ENCODE results near the gene PTH2R. TPM values are rescaled to one million over a fixed set of nuclear protein-coding genes. Genes with fewer than 3 reads are reported as not detected.

The PTH2R gene
- total and polyA plus RNA-seq, 2 experiments from 2014 or later = 0.18 to 0.38 TPM

DNA sequence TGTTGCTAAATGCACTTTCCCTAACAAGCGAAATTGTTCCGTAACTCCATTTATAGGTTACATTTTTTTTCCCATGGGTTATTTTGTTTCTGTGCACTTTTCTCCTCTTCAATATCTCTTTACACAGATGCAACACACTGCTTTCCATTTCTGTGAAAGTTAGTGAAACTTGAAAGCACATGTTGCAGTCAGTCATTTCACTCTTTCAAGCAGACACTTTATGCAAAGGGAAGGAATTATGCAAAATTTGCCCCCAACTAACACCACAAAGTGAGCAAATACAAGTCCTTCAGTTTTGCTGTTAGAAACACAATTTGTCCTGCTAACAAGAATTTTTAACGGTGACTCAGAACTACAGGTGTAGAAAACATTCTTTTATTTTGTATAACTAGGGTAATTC lies 124.8 kb downstream of the PTH2R start:
- H3K4me3 Mint-ChIP-seq = no peak overlapping the region
- no peak overlapping the region for H2AFZ ChIP-seq
- no peak overlapping the region for H3K27ac ChIP-seq (ENCODE audit: low read depth)
- H3K4me1 Mint-ChIP-seq = no peaks in the 10 kb centered on the region
- no peak for ATAC-seq
- H3K36me3 Mint-ChIP-seq (ENCODE audit: low read depth) = peaks cover 9% of the 10 kb centered on the region; the same call in 2 of the 3 replicates
- DNase-seq (ENCODE audit: low spot score) = no peak
- H3K27me3 ChIP-seq (ENCODE audit: insufficient read depth) = no peaks in the 10 kb centered on the region
- H3K27me3 Mint-ChIP-seq (ENCODE audit: insufficient read depth, low read depth, poor library complexity) = no peaks in the 10 kb centered on the region
- H3K36me3 ChIP-seq (ENCODE audit: insufficient read depth) = no peaks in the 10 kb centered on the region
- H3F3A ChIP-seq (replicated peaks; ENCODE audit: low read depth) = no peaks in the 10 kb centered on the region
- no peaks in the 10 kb centered on the region for H4K20me1 ChIP-seq (replicated peaks; ENCODE audit: insufficient read depth)
- no peaks in the 10 kb centered on the region for H3K79me2 ChIP-seq (replicated peaks; ENCODE audit: insufficient read depth)
- H3K9me2 ChIP-seq (ENCODE audit: insufficient read depth) = no peaks in the 10 kb centered on the region
- peak overlapping the region; percentile 85 for H3K27ac Mint-ChIP-seq
- H3K4me1 ChIP-seq (ENCODE audit: insufficient read depth) = no peaks in the 10 kb centered on the region
- peaks cover 20% of the 10 kb centered on the region for H3K9me3 Mint-ChIP-seq
- no peak overlapping the region for H3K4me2 ChIP-seq
- TF ChIP-seq POLR2AphosphoS5 (IDR thresholded peaks at IDR 0.05; ENCODE audit: low read depth) (no peak), EZH2phosphoT487 (IDR thresholded peaks at IDR 0.05; ENCODE audit: unreplicated experiment) (no peak), JUNB (IDR thresholded peaks at IDR 0.05; ENCODE audit: unreplicated experiment) (no peak), STAT1 (IDR thresholded peaks at IDR 0.05; ENCODE audit: unreplicated experiment) (no peak), ZNF331 (CRISPR knock-in tag; IDR thresholded peaks at IDR 0.05; ENCODE audit: low read depth) (no peak), EZH2 (IDR thresholded peaks at IDR 0.05; ENCODE audit: low read depth, unreplicated experiment) (no peak), CREB1 (CRISPR knock-in tag; IDR thresholded peaks at IDR 0.05; ENCODE audit: low read depth) (no peak), ZNF114 (CRISPR knock-in tag; IDR thresholded peaks at IDR 0.05) (no peak), NANOG (IDR thresholded peaks at IDR 0.05; ENCODE audit: borderline replicate concordance) (no peak)
- TF ChIP-seq, protein P1, sequence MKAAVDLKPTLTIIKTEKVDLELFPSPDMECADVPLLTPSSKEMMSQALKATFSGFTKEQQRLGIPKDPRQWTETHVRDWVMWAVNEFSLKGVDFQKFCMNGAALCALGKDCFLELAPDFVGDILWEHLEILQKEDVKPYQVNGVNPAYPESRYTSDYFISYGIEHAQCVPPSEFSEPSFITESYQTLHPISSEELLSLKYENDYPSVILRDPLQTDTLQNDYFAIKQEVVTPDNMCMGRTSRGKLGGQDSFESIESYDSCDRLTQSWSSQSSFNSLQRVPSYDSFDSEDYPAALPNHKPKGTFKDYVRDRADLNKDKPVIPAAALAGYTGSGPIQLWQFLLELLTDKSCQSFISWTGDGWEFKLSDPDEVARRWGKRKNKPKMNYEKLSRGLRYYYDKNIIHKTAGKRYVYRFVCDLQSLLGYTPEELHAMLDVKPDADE (IDR thresholded peaks at IDR 0.05) = no peak
- TF ChIP-seq, protein P2, sequence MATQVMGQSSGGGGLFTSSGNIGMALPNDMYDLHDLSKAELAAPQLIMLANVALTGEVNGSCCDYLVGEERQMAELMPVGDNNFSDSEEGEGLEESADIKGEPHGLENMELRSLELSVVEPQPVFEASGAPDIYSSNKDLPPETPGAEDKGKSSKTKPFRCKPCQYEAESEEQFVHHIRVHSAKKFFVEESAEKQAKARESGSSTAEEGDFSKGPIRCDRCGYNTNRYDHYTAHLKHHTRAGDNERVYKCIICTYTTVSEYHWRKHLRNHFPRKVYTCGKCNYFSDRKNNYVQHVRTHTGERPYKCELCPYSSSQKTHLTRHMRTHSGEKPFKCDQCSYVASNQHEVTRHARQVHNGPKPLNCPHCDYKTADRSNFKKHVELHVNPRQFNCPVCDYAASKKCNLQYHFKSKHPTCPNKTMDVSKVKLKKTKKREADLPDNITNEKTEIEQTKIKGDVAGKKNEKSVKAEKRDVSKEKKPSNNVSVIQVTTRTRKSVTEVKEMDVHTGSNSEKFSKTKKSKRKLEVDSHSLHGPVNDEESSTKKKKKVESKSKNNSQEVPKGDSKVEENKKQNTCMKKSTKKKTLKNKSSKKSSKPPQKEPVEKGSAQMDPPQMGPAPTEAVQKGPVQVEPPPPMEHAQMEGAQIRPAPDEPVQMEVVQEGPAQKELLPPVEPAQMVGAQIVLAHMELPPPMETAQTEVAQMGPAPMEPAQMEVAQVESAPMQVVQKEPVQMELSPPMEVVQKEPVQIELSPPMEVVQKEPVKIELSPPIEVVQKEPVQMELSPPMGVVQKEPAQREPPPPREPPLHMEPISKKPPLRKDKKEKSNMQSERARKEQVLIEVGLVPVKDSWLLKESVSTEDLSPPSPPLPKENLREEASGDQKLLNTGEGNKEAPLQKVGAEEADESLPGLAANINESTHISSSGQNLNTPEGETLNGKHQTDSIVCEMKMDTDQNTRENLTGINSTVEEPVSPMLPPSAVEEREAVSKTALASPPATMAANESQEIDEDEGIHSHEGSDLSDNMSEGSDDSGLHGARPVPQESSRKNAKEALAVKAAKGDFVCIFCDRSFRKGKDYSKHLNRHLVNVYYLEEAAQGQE (IDR thresholded peaks at IDR 0.05; ENCODE audit: unreplicated experiment) = no peak
- TF ChIP-seq, protein P3, sequence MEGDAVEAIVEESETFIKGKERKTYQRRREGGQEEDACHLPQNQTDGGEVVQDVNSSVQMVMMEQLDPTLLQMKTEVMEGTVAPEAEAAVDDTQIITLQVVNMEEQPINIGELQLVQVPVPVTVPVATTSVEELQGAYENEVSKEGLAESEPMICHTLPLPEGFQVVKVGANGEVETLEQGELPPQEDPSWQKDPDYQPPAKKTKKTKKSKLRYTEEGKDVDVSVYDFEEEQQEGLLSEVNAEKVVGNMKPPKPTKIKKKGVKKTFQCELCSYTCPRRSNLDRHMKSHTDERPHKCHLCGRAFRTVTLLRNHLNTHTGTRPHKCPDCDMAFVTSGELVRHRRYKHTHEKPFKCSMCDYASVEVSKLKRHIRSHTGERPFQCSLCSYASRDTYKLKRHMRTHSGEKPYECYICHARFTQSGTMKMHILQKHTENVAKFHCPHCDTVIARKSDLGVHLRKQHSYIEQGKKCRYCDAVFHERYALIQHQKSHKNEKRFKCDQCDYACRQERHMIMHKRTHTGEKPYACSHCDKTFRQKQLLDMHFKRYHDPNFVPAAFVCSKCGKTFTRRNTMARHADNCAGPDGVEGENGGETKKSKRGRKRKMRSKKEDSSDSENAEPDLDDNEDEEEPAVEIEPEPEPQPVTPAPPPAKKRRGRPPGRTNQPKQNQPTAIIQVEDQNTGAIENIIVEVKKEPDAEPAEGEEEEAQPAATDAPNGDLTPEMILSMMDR (conservative IDR thresholded peaks at IDR 0.05; ENCODE audit: low read depth in 2 of 2) = no peak
- TF ChIP-seq, protein P4, sequence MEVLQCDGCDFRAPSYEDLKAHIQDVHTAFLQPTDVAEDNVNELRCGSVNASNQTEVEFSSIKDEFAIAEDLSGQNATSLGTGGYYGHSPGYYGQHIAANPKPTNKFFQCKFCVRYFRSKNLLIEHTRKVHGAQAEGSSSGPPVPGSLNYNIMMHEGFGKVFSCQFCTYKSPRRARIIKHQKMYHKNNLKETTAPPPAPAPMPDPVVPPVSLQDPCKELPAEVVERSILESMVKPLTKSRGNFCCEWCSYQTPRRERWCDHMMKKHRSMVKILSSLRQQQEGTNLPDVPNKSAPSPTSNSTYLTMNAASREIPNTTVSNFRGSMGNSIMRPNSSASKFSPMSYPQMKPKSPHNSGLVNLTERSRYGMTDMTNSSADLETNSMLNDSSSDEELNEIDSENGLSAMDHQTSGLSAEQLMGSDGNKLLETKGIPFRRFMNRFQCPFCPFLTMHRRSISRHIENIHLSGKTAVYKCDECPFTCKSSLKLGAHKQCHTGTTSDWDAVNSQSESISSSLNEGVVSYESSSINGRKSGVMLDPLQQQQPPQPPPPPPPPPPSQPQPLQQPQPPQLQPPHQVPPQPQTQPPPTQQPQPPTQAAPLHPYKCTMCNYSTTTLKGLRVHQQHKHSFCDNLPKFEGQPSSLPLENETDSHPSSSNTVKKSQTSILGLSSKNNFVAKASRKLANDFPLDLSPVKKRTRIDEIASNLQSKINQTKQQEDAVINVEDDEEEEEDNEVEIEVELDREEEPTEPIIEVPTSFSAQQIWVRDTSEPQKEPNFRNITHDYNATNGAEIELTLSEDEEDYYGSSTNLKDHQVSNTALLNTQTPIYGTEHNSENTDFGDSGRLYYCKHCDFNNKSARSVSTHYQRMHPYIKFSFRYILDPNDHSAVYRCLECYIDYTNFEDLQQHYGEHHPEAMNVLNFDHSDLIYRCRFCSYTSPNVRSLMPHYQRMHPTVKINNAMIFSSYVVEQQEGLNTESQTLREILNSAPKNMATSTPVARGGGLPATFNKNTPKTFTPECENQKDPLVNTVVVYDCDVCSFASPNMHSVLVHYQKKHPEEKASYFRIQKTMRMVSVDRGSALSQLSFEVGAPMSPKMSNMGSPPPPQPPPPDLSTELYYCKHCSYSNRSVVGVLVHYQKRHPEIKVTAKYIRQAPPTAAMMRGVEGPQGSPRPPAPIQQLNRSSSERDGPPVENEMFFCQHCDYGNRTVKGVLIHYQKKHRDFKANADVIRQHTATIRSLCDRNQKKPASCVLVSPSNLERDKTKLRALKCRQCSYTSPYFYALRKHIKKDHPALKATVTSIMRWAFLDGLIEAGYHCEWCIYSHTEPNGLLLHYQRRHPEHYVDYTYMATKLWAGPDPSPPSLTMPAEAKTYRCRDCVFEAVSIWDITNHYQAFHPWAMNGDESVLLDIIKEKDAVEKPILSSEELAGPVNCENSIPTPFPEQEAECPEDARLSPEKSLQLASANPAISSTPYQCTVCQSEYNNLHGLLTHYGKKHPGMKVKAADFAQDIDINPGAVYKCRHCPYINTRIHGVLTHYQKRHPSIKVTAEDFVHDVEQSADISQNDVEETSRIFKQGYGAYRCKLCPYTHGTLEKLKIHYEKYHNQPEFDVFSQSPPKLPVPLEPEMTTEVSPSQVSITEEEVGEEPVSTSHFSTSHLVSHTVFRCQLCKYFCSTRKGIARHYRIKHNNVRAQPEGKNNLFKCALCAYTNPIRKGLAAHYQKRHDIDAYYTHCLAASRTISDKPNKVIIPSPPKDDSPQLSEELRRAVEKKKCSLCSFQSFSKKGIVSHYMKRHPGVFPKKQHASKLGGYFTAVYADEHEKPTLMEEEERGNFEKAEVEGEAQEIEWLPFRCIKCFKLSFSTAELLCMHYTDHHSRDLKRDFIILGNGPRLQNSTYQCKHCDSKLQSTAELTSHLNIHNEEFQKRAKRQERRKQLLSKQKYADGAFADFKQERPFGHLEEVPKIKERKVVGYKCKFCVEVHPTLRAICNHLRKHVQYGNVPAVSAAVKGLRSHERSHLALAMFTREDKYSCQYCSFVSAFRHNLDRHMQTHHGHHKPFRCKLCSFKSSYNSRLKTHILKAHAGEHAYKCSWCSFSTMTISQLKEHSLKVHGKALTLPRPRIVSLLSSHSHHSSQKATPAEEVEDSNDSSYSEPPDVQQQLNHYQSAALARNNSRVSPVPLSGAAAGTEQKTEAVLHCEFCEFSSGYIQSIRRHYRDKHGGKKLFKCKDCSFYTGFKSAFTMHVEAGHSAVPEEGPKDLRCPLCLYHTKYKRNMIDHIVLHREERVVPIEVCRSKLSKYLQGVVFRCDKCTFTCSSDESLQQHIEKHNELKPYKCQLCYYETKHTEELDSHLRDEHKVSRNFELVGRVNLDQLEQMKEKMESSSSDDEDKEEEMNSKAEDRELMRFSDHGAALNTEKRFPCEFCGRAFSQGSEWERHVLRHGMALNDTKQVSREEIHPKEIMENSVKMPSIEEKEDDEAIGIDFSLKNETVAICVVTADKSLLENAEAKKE (CRISPR knock-in tag; IDR thresholded peaks at IDR 0.05) = no peak
- H3K4me3 ChIP-seq = no peak overlapping the region

Measured in GM23338 (cell line).